Breast epithelium (tissue), 3 donors: ENCODE measurements around the gene PRIM1.

ENCODE experiments used
- POLR2A ChIP-seq: fragments of 450-650 bp; IDR thresholded peaks from one replicate; pipeline ENCODE4 v1.6.1; 2016; ENCODE audit warnings: antibody characterized with exemption, mild to moderate bottlenecking, moderate library complexity
- POLR2AphosphoS5 ChIP-seq, 3 donors: sonication (generic); formaldehyde crosslinking; IDR thresholded peaks; one replicate each; pipeline ENCODE4 v1.6.1; 2017; ENCODE audit warnings: antibody characterized with exemption in 3 of 3

- TF ChIP-seq POLR2A: no peak
- no peak for TF ChIP-seq POLR2AphosphoS5 (IDR thresholded peaks at IDR 0.05)
Observed at GRCh38 chr12:56728139-56728861, 23.8 kb downstream of the PRIM1 start.
